ENCODE measurements around the gene SDC3. TPM values are rescaled to one million over a fixed set of nuclear protein-coding genes. Genes with fewer than 3 reads are reported as not detected.
"Not testable (repeated sequence)": the region's sequence is repeated elsewhere in the genome, so short reads cannot be mapped to it uniquely, and the experiment has no call there.

The SDC3 gene
- total RNA-seq, 1 donor from 2014 or later = 53.4 TPM

- no peak for DNase-seq (ENCODE audit: low spot score)
Observed at GRCh38 chr1:30877205-30877912, 31.2 kb downstream of the SDC3 start.

GRCh38 chr1:30876451-30877204, 31.9 kb downstream of the SDC3 start:
- DNase-seq (ENCODE audit: low spot score) = no peak

GRCh38 chr1:30875916-30876315, 32.6 kb downstream of the SDC3 start:
- no peak for DNase-seq (ENCODE audit: low spot score)

GRCh38 chr1:30875197-30875596, 33.4 kb downstream of the SDC3 start:
- no peak for DNase-seq (ENCODE audit: low spot score)

- DNase-seq (ENCODE audit: low spot score) = no peak
Observed at GRCh38 chr1:30874176-30874575, 34.4 kb downstream of the SDC3 start.

- no peak for DNase-seq (ENCODE audit: low spot score)
Observed at GRCh38 chr1:30872948-30873263, 35.7 kb downstream of the SDC3 start.

GRCh38 chr1:30872033-30872947, 36.3 kb downstream of the SDC3 start:
- DNase-seq (ENCODE audit: low spot score) = no peak

- DNase-seq (ENCODE audit: low spot score) = no peak
Observed at GRCh38 chr1:30871276-30871871, 37.2 kb downstream of the SDC3 start.

GRCh38 chr1:30870656-30871055, 37.9 kb downstream of the SDC3 start:
- no peak for DNase-seq (ENCODE audit: low spot score)

- DNase-seq (ENCODE audit: low spot score) = no peak
Observed at GRCh38 chr1:30870035-30870434, 38.5 kb downstream of the SDC3 start.

GRCh38 chr1:30868833-30869435, 39.6 kb downstream of the SDC3 start:
- DNase-seq (ENCODE audit: low spot score) = no peak

- not testable (repeated sequence) for DNase-seq (ENCODE audit: low spot score)
Observed at GRCh38 chr1:30868057-30868456, 40.5 kb downstream of the SDC3 start.

- DNase-seq (ENCODE audit: low spot score) = no peak
Observed at GRCh38 chr1:30867537-30867936, 41.0 kb downstream of the SDC3 start.

- no peak for DNase-seq (ENCODE audit: low spot score)
Observed at GRCh38 chr1:30866594-30866993, 42.0 kb downstream of the SDC3 start.

- DNase-seq (ENCODE audit: low spot score) = no peak
Observed at GRCh38 chr1:30864681-30865080, 43.9 kb downstream of the SDC3 start.

GRCh38 chr1:30863858-30864604, 44.5 kb downstream of the SDC3 start:
- no peak for DNase-seq (ENCODE audit: low spot score)

- no peak for DNase-seq (ENCODE audit: low spot score)
Observed at GRCh38 chr1:30860320-30860652, 48.3 kb downstream of the SDC3 start.

GRCh38 chr1:30857964-30858363, 50.6 kb downstream of the SDC3 start:
- DNase-seq (ENCODE audit: low spot score) = no peak

GRCh38 chr1:30857062-30857461, 51.5 kb downstream of the SDC3 start:
- no peak for DNase-seq (ENCODE audit: low spot score)

- no peak for DNase-seq (ENCODE audit: low spot score)
Observed at GRCh38 chr1:30856260-30856790, 52.2 kb downstream of the SDC3 start.

Measured in mesenteric fat pad (tissue), 1 donor.